Adrenal gland (tissue), 12 donors: ENCODE data around the gene IL20. TPM values are rescaled to one million over a fixed set of nuclear protein-coding genes. Genes with fewer than 3 reads are reported as not detected.
A peak's percentile ranks its signal among the peaks of the same experiment; 100 is the strongest.

ENCODE experiments used
- DNase-seq, 7 donors: peaks; one replicate each; pipeline ENCODE4 v3.0.0-alpha.2; 2019 to 2020
- H3K27ac ChIP-seq, 5 donors: fragments of 200-600 bp; sonication (generic) in 4 of 5; 1 replicate in 3 of 5; 2 replicates in 2 of 5; pipeline versions ENCODE4 v1.5.1 to v1.8.0; 2016 to 2020; ENCODE audit warnings: mild to moderate bottlenecking in 1 of 5
- H3K27me3 ChIP-seq: fragments of 200-600 bp; 2 replicates; pipeline ENCODE4 v1.8.0; 2021
- H3K36me3 ChIP-seq, 2 donors: fragments of 200-600 bp; replicated peaks in 1 of 2; 1 replicate in 1 of 2; 2 replicates in 1 of 2; pipeline versions ENCODE4 v1.5.1 to v1.8.0; 2018 to 2022
- H3K4me1 ChIP-seq, 2 donors: fragments of 200-600 bp; replicated peaks in 1 of 2; 1 replicate in 1 of 2; 2 replicates in 1 of 2; pipeline versions ENCODE4 v1.5.1 to v1.8.0; 2018 to 2021
- H3K4me3 ChIP-seq, 4 donors: fragments of 200-600 bp; sonication (generic) in 3 of 4; one replicate each; pipeline ENCODE4 v1.5.1; 2016 to 2018
- H3K9me3 ChIP-seq, 3 donors: fragments of 200-600 bp; sonication (generic) in 1 of 3; replicated peaks in 1 of 3; 1 replicate in 2 of 3; 2 replicates in 1 of 3; pipeline versions ENCODE4 v1.5.1 to v1.8.0; 2016 to 2021
- CTCF ChIP-seq, 6 experiments: fragments of 450-650 bp in 4 of 6; fragments of 200-600 bp in 2 of 6; sonication (generic) in 1 of 6; IDR thresholded peaks; 1 replicate in 5 of 6; 2 replicates in 1 of 6; pipeline versions ENCODE4 v1.5.1 to v1.8.0; 2016 to 2021; ENCODE audit warnings: antibody characterized with exemption in 6 of 6, mild to moderate bottlenecking in 2 of 6, moderate library complexity in 1 of 6
- POLR2A ChIP-seq, 2 donors: fragments of 450-650 bp; IDR thresholded peaks; one replicate each; pipeline ENCODE4 v1.6.1; 2017; ENCODE audit warnings: antibody characterized with exemption in 2 of 2, mild to moderate bottlenecking in 2 of 2, moderate library complexity in 1 of 2
- WGBS, 4 donors: extraction: QIAGEN DNeasy Blood & Tissue Kit in 2 of 4; methylation state at CpG; one replicate each; pipeline versions ENCODE4 v1.1.5 to v1.1.7; 2013 to 2017; 5-methylcytosine and 5-hydroxymethylcytosine counted together
- intact Hi-C, 2 donors: fragments of 100-400 bp; cut with DNase I; formaldehyde crosslinking; loops; one replicate each; pipeline versions ENCODE4 v1.14.1 to v1.15.0; 2022 to 2023
- polyA plus RNA-seq, 3 donors: library from polyadenylated mRNA; stranded (reverse); fragments of 200-250 nt in 2 of 3; fragments of 350-450 nt in 1 of 3; fragmentation: Illumina TruSeq in 1 of 3; extraction: RNeasy Lipid Tissue Mini Kit (QIAGEN cat#74804) in 1 of 3; gene quantifications; one replicate each; pipeline ENCODE4 v1.2.3, GENCODE V29; 2013 to 2014
- total RNA-seq, 9 donors: library from RNA; depleted of rRNA in 4 of 9; stranded (reverse); fragments of >200 nt in 4 of 9; fragments of 120-200 nt in 1 of 9; fragmentation: NEBNext Ultra II Directional in 1 of 9; extraction: Animal tissue kit (Norgen Biotek cat#: 25700) in 1 of 9; gene quantifications; one replicate each; pipeline versions ENCODE4 v1.1.0 to v1.2.4, GENCODE V29; 2013 to 2023
- donor health status: healthy with polysubstance abuse.
- donor health status: Bipolar disorder and iron deficiency.
- donor health status: DM: yes; HTN: yes; CAD: no.
- donor health status: DM: no; HTN: no; CAD: no.
- donor health status: DM: no; HTN: no; CAD: no.
- donor health status: DM: yes; HTN: yes; CAD: no.

IL20 gene
- total and polyA plus RNA-seq, 12 donors: 0.13 to 0.53 (median 0.41) TPM; not detected in 9

DNA sequence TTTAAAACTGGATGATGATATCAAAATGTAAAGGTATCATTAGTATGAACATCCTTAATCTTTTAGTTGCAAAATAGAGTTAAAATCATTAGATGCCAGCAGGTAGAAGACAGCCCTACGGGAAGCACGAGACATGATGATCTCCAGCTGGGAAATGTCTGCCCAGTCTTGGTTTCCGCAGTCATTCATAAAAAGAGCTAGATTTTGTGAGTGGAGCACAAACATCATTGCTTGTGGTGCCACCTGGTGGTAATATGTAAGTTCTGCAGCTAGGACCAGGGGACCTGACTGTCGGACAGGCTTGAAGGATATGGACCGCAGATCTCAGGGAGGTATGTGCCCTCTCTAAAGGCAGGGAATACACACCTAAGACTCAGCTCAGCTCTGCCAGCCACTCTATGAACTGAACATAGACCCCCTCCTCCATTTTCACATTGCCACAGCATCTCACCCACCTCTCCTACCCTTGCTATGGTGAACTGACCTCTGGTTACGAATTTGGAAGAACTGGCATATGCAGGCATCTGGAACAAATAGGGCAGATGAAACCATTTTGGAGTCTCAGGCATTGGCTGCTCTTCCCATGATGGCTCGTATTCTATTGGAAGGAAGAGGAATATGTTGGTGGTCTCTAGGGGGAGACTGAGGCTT lies 47.1 kb downstream of the IL20 start:
- TF ChIP-seq POLR2A (IDR thresholded peaks at IDR 0.05) (no peak), CTCF (IDR thresholded peaks at IDR 0.05) (peak; percentile 77 to 92 (median 88))
- intact Hi-C loops: loop anchor here (5.0 to 10.0 kb wide), 4 partner anchors 180 to 438 kb away; partner anchors contain the start of genes DYRK3 (in 2 of the 2) and IKBKE (in 1 of the 2)
- H3K4me3 ChIP-seq: no peak overlapping the region
- H3K9me3 ChIP-seq: no peaks in the 10 kb centered on the region
- H3K27ac ChIP-seq: no peak overlapping the region
- peaks cover 9 to 15% of the 10 kb centered on the region in 2 donors for H3K4me1 ChIP-seq
- H3K27me3 ChIP-seq: peaks cover 10% of the 10 kb centered on the region
- peak; percentile 69 to 94 (median 79) for DNase-seq
- no peaks in the 10 kb centered on the region for H3K36me3 ChIP-seq
- 18 to 23% (median 19%) methylated on average over 5 to 7 of the region's 7 CpGs for WGBS, 4 donors

DNA sequence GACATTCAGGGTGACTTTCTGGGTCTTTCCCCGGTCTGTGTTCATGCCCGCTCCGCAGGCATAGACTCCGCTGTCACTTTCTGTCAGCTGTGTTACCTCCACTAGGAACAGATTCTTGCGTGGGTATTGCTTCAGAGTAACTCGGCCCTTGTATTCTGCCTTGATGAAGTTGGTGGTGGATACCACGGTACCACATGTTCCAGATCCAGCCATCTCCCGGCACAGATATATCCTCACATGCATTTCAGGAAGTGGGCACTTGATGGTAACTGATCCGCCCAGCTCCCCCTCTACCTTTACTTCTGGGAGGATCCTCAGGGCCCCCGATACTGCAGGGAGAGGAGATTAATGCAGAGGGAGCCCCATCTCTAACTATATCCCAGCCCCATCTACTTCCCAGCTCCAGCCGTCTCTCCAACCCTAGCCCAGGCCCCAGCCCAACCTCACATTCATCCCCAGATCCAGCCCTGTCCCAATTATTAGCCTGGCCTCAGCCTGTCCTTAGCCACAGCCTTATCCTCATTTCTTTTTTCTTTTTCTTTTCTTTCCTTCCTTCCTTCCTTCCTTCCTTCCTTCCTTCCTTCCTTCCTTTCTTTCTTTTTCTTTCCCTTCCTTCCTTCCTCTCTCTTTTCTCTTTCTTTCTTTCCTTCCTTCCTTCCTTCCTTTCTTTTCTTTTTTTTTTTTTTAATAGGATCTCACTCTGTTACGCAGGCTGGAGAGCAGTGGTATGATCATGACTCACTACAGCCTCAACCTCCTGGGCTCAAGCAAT lies 48.5 kb downstream of the IL20 start:
- peaks cover 9 to 12% of the 10 kb centered on the region in 2 donors for H3K4me1 ChIP-seq
- peaks cover 6% of the 10 kb centered on the region for H3K27me3 ChIP-seq
- TF ChIP-seq CTCF (IDR thresholded peaks at IDR 0.05) (no peak), POLR2A (IDR thresholded peaks at IDR 0.05) (no peak)
- DNase-seq: no peak
- no peak overlapping the region for H3K27ac ChIP-seq
- intact Hi-C loops: loop anchor here (5.0 to 10.0 kb wide), 4 partner anchors 182 to 439 kb away; partner anchors contain the start of genes DYRK3 (in 2 of the 2) and IKBKE (in 1 of the 2)
- 75 to 80% (median 77%) methylated on average over 12 of the region's 12 CpGs for WGBS, 4 donors
- H3K9me3 ChIP-seq: no peaks in the 10 kb centered on the region
- H3K36me3 ChIP-seq: no peaks in the 10 kb centered on the region
- H3K4me3 ChIP-seq: no peak overlapping the region

DNA sequence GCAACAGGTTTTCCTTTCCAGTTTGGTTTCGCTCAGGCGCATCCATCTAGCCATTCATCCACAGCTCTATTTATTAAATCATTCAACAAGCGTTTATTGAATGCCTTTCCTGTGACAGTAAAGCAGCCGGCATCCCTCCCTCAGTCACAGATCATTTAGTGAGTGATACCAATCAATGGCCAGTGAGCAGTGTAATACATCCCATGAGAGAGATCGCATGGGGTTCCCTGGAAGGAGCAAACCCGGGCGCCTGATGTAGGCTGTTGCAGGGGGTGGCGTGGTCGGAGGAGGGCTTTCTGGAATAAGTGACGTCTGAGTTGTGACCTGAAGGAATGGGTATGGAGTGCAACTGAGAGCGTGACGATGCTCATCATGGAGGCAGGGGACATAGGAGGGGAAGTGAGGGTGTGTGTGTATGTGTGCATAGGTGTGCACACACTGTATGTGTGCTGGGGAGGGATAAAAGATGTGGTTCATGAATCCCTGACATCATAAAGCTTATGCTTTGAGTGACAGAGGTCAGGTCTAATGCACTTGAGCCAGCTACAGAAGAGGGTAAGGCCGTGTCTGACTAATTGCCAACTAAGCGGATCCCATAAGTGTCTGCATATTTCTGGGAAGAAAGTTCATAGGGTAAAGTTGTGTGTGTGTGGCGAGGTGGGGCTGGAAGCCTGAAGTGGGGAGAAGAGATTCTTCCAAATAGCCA lies 49.8 kb downstream of the IL20 start:
- 79 to 84% (median 80%) methylated on average over 15 of the region's 15 CpGs for WGBS, 4 donors
- H3K4me1 ChIP-seq: no peaks in the 10 kb centered on the region
- H3K9me3 ChIP-seq: no peaks in the 10 kb centered on the region
- no peak for DNase-seq
- H3K27ac ChIP-seq: no peak overlapping the region
- TF ChIP-seq CTCF (IDR thresholded peaks at IDR 0.05) (no peak), POLR2A (IDR thresholded peaks at IDR 0.05) (no peak)
- no peaks in the 10 kb centered on the region for H3K36me3 ChIP-seq
- H3K4me3 ChIP-seq: no peak overlapping the region
- H3K27me3 ChIP-seq: peaks cover 6% of the 10 kb centered on the region
- intact Hi-C loops: loop anchor here (10.0 kb wide), 3 partner anchors 280 to 440 kb away; partner anchors contain the start of genes DYRK3 (in 2 of the 2) and IKBKE (in 1 of the 2)
